Measurements from ENCODE around the gene CHD2.

The CHD2 gene

GRCh38 chr15:92933831-92934230, 33.7 kb downstream of the CHD2 start:
- H3K36me3 ChIP-seq (ENCODE audit: insufficient read depth, low read length): peaks cover 89% of the 10 kb centered on the region

GRCh38 chr15:92934716-92935115, 34.6 kb downstream of the CHD2 start:
- H3K36me3 ChIP-seq (ENCODE audit: insufficient read depth, low read length): peaks cover 90% of the 10 kb centered on the region
- no peak overlapping the region for H3K4me3 ChIP-seq (ENCODE audit: low read length)
- H3K9me3 ChIP-seq (ENCODE audit: low read length): no peaks in the 10 kb centered on the region
- H3K27me3 ChIP-seq (ENCODE audit: insufficient read depth, low read length): no peaks in the 10 kb centered on the region
- no peak overlapping the region for H2AFZ ChIP-seq (ENCODE audit: low read depth, low read length)
- peaks cover 5% of the 10 kb centered on the region for H3K4me1 ChIP-seq (ENCODE audit: insufficient read depth, low read length)

More at GRCh38 chr15:92933831-92934230, 33.7 kb downstream of the CHD2 start:
- no peak overlapping the region for H2AFZ ChIP-seq (ENCODE audit: low read depth, low read length)
- H3K27me3 ChIP-seq (ENCODE audit: insufficient read depth, low read length): no peaks in the 10 kb centered on the region
- no peaks in the 10 kb centered on the region for H3K9me3 ChIP-seq (ENCODE audit: low read length)
- peaks cover 5% of the 10 kb centered on the region for H3K4me1 ChIP-seq (ENCODE audit: insufficient read depth, low read length)
- no peak overlapping the region for H3K4me3 ChIP-seq (ENCODE audit: low read length)

- Histone ChIP-seq H2AFZ (ENCODE audit: low read depth, low read length) (no peak overlapping the region), H3K36me3 (ENCODE audit: insufficient read depth, low read length) (peaks cover 87% of the 10 kb centered on the region), H3K9me3 (ENCODE audit: low read length) (no peaks in the 10 kb centered on the region), H3K4me1 (ENCODE audit: insufficient read depth, low read length) (peaks cover 2% of the 10 kb centered on the region), H3K27me3 (ENCODE audit: insufficient read depth, low read length) (no peaks in the 10 kb centered on the region), H3K4me3 (ENCODE audit: low read length) (no peak overlapping the region)
Observed at GRCh38 chr15:92936138-92936537, 36.0 kb downstream of the CHD2 start.

- no peaks in the 10 kb centered on the region for H3K9me3 ChIP-seq (ENCODE audit: low read length)
- peaks cover 88% of the 10 kb centered on the region for H3K36me3 ChIP-seq (ENCODE audit: insufficient read depth, low read length)
- H3K27me3 ChIP-seq (ENCODE audit: insufficient read depth, low read length): no peaks in the 10 kb centered on the region
Observed at GRCh38 chr15:92936693-92937092, 36.6 kb downstream of the CHD2 start.

GRCh38 chr15:92937901-92938300, 37.8 kb downstream of the CHD2 start:
- Histone ChIP-seq H3K4me1 (ENCODE audit: insufficient read depth, low read length) (peaks cover 2% of the 10 kb centered on the region), H3K36me3 (ENCODE audit: insufficient read depth, low read length) (peaks cover 92% of the 10 kb centered on the region)

More at GRCh38 chr15:92936693-92937092, 36.6 kb downstream of the CHD2 start:
- Histone ChIP-seq H3K4me1 (ENCODE audit: insufficient read depth, low read length) (peaks cover 2% of the 10 kb centered on the region), H3K4me3 (ENCODE audit: low read length) (no peak overlapping the region), H2AFZ (ENCODE audit: low read depth, low read length) (no peak overlapping the region)

GRCh38 chr15:92938387-92938786, 38.3 kb downstream of the CHD2 start:
- H3K36me3 ChIP-seq (ENCODE audit: insufficient read depth, low read length): peaks cover 92% of the 10 kb centered on the region

More at GRCh38 chr15:92937901-92938300, 37.8 kb downstream of the CHD2 start:
- Histone ChIP-seq H2AFZ (ENCODE audit: low read depth, low read length) (no peak overlapping the region), H3K9me3 (ENCODE audit: low read length) (no peaks in the 10 kb centered on the region), H3K27me3 (ENCODE audit: insufficient read depth, low read length) (no peaks in the 10 kb centered on the region), H3K4me3 (ENCODE audit: low read length) (no peak overlapping the region)

GRCh38 chr15:92941668-92942067, 41.5 kb downstream of the CHD2 start:
- no peak overlapping the region for H3K4me3 ChIP-seq (ENCODE audit: low read length)
- peaks cover 6% of the 10 kb centered on the region for H3K9me3 ChIP-seq (ENCODE audit: low read length)
- no peaks in the 10 kb centered on the region for H3K27me3 ChIP-seq (ENCODE audit: insufficient read depth, low read length)
- H3K36me3 ChIP-seq (ENCODE audit: insufficient read depth, low read length): peaks cover 93% of the 10 kb centered on the region
- no peak overlapping the region for H2AFZ ChIP-seq (ENCODE audit: low read depth, low read length)
- peaks cover 2% of the 10 kb centered on the region for H3K4me1 ChIP-seq (ENCODE audit: insufficient read depth, low read length)

More at GRCh38 chr15:92938387-92938786, 38.3 kb downstream of the CHD2 start:
- Histone ChIP-seq H2AFZ (ENCODE audit: low read depth, low read length) (no peak overlapping the region), H3K9me3 (ENCODE audit: low read length) (no peaks in the 10 kb centered on the region), H3K4me3 (ENCODE audit: low read length) (no peak overlapping the region), H3K27me3 (ENCODE audit: insufficient read depth, low read length) (no peaks in the 10 kb centered on the region), H3K4me1 (ENCODE audit: insufficient read depth, low read length) (peaks cover 2% of the 10 kb centered on the region)

- H3K4me3 ChIP-seq (ENCODE audit: low read length): no peak overlapping the region
- H3K27me3 ChIP-seq (ENCODE audit: insufficient read depth, low read length): no peaks in the 10 kb centered on the region
- peaks cover under 1% of the 10 kb centered on the region for H3K4me1 ChIP-seq (ENCODE audit: insufficient read depth, low read length)
- H2AFZ ChIP-seq (ENCODE audit: low read depth, low read length): no peak overlapping the region
- H3K36me3 ChIP-seq (ENCODE audit: insufficient read depth, low read length): peaks cover 93% of the 10 kb centered on the region
- peaks cover 14% of the 10 kb centered on the region for H3K9me3 ChIP-seq (ENCODE audit: low read length)
Observed at GRCh38 chr15:92942706-92943105, 42.6 kb downstream of the CHD2 start.

- peaks cover 94% of the 10 kb centered on the region for H3K36me3 ChIP-seq (ENCODE audit: insufficient read depth, low read length)
- no peak overlapping the region for H3K4me3 ChIP-seq (ENCODE audit: low read length)
- peaks cover 22% of the 10 kb centered on the region for H3K9me3 ChIP-seq (ENCODE audit: low read length)
- no peaks in the 10 kb centered on the region for H3K27me3 ChIP-seq (ENCODE audit: insufficient read depth, low read length)
- no peaks in the 10 kb centered on the region for H3K4me1 ChIP-seq (ENCODE audit: insufficient read depth, low read length)
- H2AFZ ChIP-seq (ENCODE audit: low read depth, low read length): no peak overlapping the region
Observed at GRCh38 chr15:92943581-92943980, 43.5 kb downstream of the CHD2 start.

GRCh38 chr15:92944946-92945521, 44.9 kb downstream of the CHD2 start:
- H3K4me1 ChIP-seq (ENCODE audit: insufficient read depth, low read length): no peaks in the 10 kb centered on the region
- H3K4me3 ChIP-seq (ENCODE audit: low read length): no peak overlapping the region
- peaks cover 94% of the 10 kb centered on the region for H3K36me3 ChIP-seq (ENCODE audit: insufficient read depth, low read length)
- peaks cover 36% of the 10 kb centered on the region for H3K9me3 ChIP-seq (ENCODE audit: low read length)
- no peak overlapping the region for H2AFZ ChIP-seq (ENCODE audit: low read depth, low read length)
- no peaks in the 10 kb centered on the region for H3K27me3 ChIP-seq (ENCODE audit: insufficient read depth, low read length)

- Histone ChIP-seq H3K27me3 (ENCODE audit: insufficient read depth, low read length) (no peaks in the 10 kb centered on the region), H3K4me1 (ENCODE audit: insufficient read depth, low read length) (no peaks in the 10 kb centered on the region), H3K4me3 (ENCODE audit: low read length) (no peak overlapping the region), H3K9me3 (ENCODE audit: low read length) (peaks cover 41% of the 10 kb centered on the region), H3K36me3 (ENCODE audit: insufficient read depth, low read length) (peaks cover 97% of the 10 kb centered on the region), H2AFZ (ENCODE audit: low read depth, low read length) (no peak overlapping the region)
Observed at GRCh38 chr15:92947071-92947730, 47.1 kb downstream of the CHD2 start.

- no peak overlapping the region for H3K4me3 ChIP-seq (ENCODE audit: low read length)
- peaks cover 41% of the 10 kb centered on the region for H3K9me3 ChIP-seq (ENCODE audit: low read length)
- no peaks in the 10 kb centered on the region for H3K27me3 ChIP-seq (ENCODE audit: insufficient read depth, low read length)
- H3K36me3 ChIP-seq (ENCODE audit: insufficient read depth, low read length): peaks cover 97% of the 10 kb centered on the region
- no peak overlapping the region for H2AFZ ChIP-seq (ENCODE audit: low read depth, low read length)
- H3K4me1 ChIP-seq (ENCODE audit: insufficient read depth, low read length): no peaks in the 10 kb centered on the region
Observed at GRCh38 chr15:92949604-92950249, 49.6 kb downstream of the CHD2 start.

GRCh38 chr15:92951800-92952457, 51.8 kb downstream of the CHD2 start:
- H3K27me3 ChIP-seq (ENCODE audit: insufficient read depth, low read length): no peaks in the 10 kb centered on the region
- peaks cover 33% of the 10 kb centered on the region for H3K9me3 ChIP-seq (ENCODE audit: low read length)
- H3K4me3 ChIP-seq (ENCODE audit: low read length): no peak overlapping the region
- no peaks in the 10 kb centered on the region for H3K4me1 ChIP-seq (ENCODE audit: insufficient read depth, low read length)
- no peak overlapping the region for H2AFZ ChIP-seq (ENCODE audit: low read depth, low read length)
- peaks cover 100% of the 10 kb centered on the region for H3K36me3 ChIP-seq (ENCODE audit: insufficient read depth, low read length)
